Measurements from ENCODE around the gene SELENOW.

DNA sequence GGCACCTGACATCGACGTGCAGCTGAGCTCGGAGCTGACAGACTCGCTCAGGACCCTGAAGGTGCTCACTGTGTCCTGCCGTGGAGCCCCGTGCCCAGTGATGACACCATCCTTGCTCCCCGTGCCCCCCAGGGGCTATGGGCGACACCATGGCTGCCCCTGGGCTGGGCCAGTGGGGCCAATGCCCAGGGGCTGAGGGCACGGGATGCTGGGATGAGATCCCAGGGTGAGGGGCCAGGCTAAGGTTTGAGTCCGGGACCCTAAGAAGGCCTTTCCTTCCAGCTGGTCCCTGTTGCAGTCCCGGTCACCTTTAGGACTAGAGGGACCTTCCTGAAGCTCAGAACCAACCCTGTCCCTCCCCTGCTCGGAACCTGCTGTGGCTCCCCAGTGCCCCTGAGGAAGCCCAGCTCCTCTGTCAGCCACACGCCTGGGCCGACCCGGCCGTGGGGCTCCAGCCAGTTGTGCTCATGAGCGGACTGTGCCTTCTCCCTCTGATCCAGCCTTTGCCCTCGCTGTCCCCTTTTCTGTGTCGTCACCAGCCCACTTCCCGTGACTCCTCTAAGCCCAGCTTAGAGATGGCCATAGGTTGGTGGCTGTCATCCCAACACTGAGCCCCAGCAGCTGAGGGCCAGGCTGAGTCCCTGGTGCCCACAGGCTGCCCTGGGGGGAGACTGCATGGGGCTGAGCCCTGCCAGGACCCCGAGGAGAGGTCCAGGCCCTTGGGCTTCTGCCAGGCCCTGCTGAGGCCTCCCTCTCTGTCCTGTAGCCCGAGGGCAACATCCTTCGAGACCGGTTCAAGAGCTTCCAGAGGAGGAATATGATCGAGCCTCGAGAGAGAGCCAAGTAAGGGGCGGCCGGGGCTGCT is 22.5 kb upstream of the SELENOW start:
- TF ChIP-seq RFX5 (IDR thresholded peaks at IDR 0.05; ENCODE audit: low read depth, low read length) (no peak), POLR2A (IDR thresholded peaks at IDR 0.05; ENCODE audit: low read depth, low read length) (no peak), SMC3 (IDR thresholded peaks at IDR 0.05; ENCODE audit: low read depth, low read length) (no peak), CEBPB (IDR thresholded peaks at IDR 0.05; ENCODE audit: low read depth, low read length) (no peak), RAD21 (IDR thresholded peaks at IDR 0.05; ENCODE audit: low read length) (no peak), MAZ (IDR thresholded peaks at IDR 0.05; ENCODE audit: borderline replicate concordance, low read depth, low read length) (no peak)
- TF ChIP-seq, protein P1, sequence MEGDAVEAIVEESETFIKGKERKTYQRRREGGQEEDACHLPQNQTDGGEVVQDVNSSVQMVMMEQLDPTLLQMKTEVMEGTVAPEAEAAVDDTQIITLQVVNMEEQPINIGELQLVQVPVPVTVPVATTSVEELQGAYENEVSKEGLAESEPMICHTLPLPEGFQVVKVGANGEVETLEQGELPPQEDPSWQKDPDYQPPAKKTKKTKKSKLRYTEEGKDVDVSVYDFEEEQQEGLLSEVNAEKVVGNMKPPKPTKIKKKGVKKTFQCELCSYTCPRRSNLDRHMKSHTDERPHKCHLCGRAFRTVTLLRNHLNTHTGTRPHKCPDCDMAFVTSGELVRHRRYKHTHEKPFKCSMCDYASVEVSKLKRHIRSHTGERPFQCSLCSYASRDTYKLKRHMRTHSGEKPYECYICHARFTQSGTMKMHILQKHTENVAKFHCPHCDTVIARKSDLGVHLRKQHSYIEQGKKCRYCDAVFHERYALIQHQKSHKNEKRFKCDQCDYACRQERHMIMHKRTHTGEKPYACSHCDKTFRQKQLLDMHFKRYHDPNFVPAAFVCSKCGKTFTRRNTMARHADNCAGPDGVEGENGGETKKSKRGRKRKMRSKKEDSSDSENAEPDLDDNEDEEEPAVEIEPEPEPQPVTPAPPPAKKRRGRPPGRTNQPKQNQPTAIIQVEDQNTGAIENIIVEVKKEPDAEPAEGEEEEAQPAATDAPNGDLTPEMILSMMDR (conservative IDR thresholded peaks at IDR 0.05; ENCODE audit: low read depth, low read length): no peak
- TF ChIP-seq, protein P2, sequence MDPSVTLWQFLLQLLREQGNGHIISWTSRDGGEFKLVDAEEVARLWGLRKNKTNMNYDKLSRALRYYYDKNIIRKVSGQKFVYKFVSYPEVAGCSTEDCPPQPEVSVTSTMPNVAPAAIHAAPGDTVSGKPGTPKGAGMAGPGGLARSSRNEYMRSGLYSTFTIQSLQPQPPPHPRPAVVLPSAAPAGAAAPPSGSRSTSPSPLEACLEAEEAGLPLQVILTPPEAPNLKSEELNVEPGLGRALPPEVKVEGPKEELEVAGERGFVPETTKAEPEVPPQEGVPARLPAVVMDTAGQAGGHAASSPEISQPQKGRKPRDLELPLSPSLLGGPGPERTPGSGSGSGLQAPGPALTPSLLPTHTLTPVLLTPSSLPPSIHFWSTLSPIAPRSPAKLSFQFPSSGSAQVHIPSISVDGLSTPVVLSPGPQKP (IDR thresholded peaks at IDR 0.05; ENCODE audit: borderline replicate concordance, low read depth, low read length): no peak

All from IMR-90 (cell line).